Stimulated activated CD4-positive, alpha-beta T cell treated with anti-CD3 and anti-CD28 coated beads, Interleukin-15, amount 100 ng/mL, for 1 hour (primary cell): ENCODE data around the gene DACH1.
"Not testable (repeated sequence)": the region's sequence is repeated elsewhere in the genome, so short reads cannot be mapped to it uniquely, and the experiment has no call there.

Source experiments
- DNase-seq, 2 donors: peaks; one replicate each; pipeline ENCODE4 v3.0.0-alpha.2; 2020; ENCODE audit warnings: low read depth in 1 of 2, low spot score in 1 of 2

Gene DACH1

DNA sequence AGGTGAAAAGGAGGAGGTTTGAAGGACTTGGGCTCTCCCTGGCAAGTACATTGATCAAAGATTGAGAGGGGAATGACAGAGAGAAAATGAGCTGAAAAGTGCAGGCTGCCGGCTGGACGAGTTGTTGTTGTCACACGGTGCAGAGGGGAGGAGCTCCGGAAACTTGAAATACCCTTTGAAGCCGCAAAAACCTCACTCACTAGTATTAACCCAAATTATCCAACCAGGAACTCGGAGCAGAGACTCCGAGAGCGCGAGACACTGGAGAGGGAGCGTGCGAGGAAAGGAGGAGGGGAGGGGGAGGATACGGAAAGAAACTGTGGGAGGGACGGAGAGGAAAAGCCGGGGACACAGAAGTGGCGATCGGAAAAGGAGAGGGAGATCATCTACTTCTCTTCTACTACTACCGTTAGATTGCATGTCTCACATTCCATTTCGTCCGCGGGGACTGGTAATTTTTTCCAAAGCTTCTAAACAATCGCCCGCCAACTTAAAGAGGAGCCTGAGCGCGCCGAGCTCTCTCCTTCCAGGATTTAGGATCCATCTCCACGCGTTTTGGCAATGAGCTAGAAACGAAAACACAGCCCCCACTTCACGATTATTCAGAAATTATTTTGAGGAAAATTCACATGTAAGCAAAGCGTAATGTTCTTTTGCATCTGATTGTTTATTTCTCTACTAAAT, at the start of gene DACH1:
Gene DACH1, minus strand, starts transcription at position 74 of the 684 bp plus-strand sequence.
- no peak for DNase-seq

- DNase-seq, result no peak
These were observed 46.7 kb upstream of the DACH1 start for GRCh38 chr13:71913717-71914116.

GRCh38 chr13:71912524-71912923, 45.5 kb upstream of the DACH1 start:
- DNase-seq, result no peak

GRCh38 chr13:71906448-71906847, 39.4 kb upstream of the DACH1 start:
- DNase-seq, result no peak

DNA sequence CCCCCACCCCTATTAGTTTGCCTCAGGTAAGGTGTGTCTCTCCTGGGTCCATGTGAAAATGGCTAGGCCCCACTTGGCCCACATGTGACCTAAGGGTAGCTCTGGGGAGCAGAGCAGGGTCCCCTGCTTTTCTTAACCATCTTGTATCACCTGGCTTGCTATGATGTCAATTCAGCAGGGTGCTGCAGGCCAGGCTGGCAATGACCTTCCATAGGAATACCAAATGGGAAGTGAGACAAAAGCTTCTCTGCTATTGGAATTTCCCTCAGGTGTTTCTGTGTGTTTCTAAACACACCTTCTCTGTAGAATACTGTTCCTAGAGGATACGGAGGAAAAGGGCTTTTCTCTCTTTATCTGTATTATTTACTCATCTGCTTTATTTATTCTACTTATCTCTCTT, 35.7 kb upstream of the DACH1 start:
- no peak for DNase-seq

GRCh38 chr13:71893506-71893905, 26.5 kb upstream of the DACH1 start:
- not testable (repeated sequence) for DNase-seq

DNA sequence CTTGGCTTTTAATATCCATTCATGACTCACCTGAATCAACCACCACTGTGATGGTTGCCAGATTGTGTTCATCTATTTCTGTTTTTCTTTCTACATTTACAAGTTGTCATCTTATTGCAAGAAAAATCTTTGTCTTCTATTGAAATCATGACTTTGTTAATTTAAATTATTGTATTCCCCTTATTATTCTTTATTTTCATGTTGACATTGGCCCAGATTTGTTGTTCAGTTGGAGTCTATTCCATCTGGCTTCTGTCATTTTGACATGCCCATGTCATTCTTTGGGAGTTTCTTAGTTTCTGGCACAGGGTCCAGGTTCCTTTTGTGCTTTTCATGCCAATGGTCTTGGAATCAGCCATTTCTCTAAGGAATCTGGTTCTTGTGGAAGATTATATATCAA, 19.9 kb upstream of the DACH1 start:
- no peak for DNase-seq

DNA sequence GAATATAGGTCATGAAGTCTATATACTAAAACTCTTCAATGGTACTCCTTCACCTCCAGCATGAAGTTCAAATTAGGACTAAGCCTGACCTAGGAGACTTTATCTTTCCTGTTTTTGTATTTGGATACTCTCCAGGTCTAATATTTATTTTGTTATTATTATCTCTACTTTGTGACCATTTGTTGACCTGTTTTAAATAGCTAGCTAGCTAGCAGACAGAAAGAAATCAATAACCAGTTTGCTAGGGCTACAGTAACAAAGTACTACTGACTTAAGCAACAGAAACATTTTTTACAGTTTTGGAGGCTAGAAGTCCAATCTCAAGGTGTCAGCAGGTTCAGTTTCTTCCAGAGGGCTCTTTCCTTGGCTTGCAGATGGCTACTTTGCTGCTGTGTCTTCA, 15.1 kb upstream of the DACH1 start:
- no peak for DNase-seq

- no peak for DNase-seq
These were observed 13.9 kb upstream of the DACH1 start for GRCh38 chr13:71880753-71881541.

- no peak for DNase-seq
These were observed 12.9 kb upstream of the DACH1 start for GRCh38 chr13:71879808-71880344.

- DNase-seq, result no peak
These were observed 12.1 kb upstream of the DACH1 start for GRCh38 chr13:71879129-71879535.

GRCh38 chr13:71877256-71877653, 10.3 kb upstream of the DACH1 start:
- DNase-seq, result no peak

DNA sequence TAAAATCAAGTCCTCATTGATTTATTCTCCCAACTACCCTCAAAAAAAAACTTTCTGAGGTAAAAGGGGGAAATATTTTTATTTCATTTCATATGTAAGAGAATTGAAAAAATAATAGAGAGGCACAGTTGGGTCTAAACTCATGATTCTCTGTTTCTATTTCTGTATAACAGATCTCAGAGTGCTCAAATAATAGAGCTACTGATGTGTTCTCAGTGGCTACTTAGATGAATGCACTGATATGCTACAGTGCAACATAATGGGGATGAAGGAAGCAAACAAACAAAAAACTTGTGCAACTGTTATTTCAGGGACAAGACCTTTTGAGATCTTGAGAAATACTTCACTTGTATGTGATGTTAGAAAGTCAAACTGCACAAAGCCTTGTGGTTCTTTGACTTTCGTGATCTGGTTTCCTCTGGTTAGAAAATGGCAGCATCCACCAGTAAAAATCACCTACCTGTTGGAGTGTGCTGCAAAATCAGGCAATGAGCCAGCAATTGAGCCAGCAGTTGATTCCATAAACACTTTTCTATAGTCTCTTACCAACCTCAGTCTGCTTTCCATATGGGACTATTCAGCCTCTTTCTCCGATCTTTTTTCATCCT, 9.7 kb upstream of the DACH1 start:
- no peak for DNase-seq

GRCh38 chr13:71875823-71876222, 8.8 kb upstream of the DACH1 start:
- no peak for DNase-seq

GRCh38 chr13:71874458-71874857, 7.5 kb upstream of the DACH1 start:
- DNase-seq, result no peak

- DNase-seq, result no peak
These were observed 6.6 kb upstream of the DACH1 start for GRCh38 chr13:71873418-71874247.

- DNase-seq, result no peak
These were observed 4.8 kb upstream of the DACH1 start for GRCh38 chr13:71871844-71872243.

DNA sequence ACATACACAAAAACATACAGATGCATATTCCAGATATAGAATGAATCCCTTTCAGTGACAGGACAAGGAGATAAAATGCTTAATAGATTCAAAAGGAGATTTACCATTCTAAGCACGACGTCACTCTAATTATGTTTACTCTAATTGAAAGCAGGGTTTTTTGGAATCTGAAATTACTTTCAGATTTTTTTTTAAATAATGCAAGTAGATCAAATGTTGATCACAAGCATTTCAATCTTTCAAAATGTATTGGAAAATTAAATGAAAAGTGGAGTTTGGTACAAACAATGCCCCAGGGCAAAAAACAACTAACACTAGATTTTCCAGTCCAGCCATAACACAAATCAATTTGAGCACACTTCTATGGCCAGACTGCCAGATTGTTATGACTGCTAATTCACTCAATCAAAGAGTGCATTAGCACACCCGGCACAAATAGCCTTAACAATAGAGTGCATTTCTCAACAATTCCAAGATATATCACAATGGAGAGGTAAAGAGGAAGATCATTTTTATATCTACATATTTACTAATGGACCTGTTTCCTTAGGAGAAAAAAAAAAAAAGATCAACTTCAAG, 4.3 kb upstream of the DACH1 start:
- no peak for DNase-seq

GRCh38 chr13:71870100-71870499, 3.1 kb upstream of the DACH1 start:
- no peak for DNase-seq

DNA sequence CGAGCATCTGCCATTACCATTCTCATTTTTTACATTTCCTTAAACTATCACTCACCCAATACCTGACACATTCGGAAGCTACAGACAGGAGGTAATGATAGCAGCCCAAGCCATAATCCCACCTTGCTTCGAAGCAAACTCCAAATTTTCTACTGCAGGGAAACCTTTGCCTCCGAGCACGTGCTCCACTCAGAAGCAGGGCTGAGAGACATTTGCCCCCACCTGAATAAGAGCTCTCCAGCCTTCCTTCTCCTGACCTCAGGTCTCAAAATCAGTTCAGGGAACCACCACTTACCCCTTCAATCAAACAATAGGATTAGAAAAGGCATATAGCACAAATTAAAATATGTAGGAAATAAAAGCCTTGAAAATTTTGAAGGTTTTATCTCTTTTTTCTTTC, 2.3 kb upstream of the DACH1 start:
- DNase-seq, result no peak
